ENCODE results near the gene FBLN5. TPM values are rescaled to one million over a fixed set of nuclear protein-coding genes. Genes with fewer than 3 reads are reported as not detected.

The FBLN5 gene
- polyA plus RNA-seq, 1 of the 3 experiments (the other 2 are of a cell fraction): 39.8 TPM

GRCh38 chr14:91904483-91904882 is 43.0 kb downstream of the FBLN5 start:
- ChIA-PET POLR2A (no interaction called here), CTCF (no interaction called here)
- no peaks in the 10 kb centered on the region for H3K27me3 ChIP-seq (ENCODE audit: insufficient read depth)
- peaks cover 7% of the 10 kb centered on the region in 2 experiments for H3K36me3 ChIP-seq (replicated peaks in 1 of 2; ENCODE audit: control insufficient read depth in 1 of 2, insufficient read depth in 2 of 2, low read length in 1 of 2)
- H3K4me1 ChIP-seq (ENCODE audit: control insufficient read depth in 1 of 2, insufficient read depth in 2 of 2, low read depth in 1 of 2, low read length in 1 of 2): no peaks in the 10 kb centered on the region
- H3F3A ChIP-seq (replicated peaks; ENCODE audit: insufficient read depth): no peaks in the 10 kb centered on the region
- H3K4me3 ChIP-seq (ENCODE audit: low read depth in 2 of 2, low read length in 1 of 2): no peak overlapping the region
- H3K27ac ChIP-seq (ENCODE audit: low read depth in 2 of 2, low read length in 1 of 2): no peak overlapping the region
- no peak for TF ChIP-seq TEAD4 (IDR thresholded peaks at IDR 0.05; ENCODE audit: borderline replicate concordance, insufficient read depth)
- no peak for TF ChIP-seq REST (IDR thresholded peaks at IDR 0.05; ENCODE audit: low read depth, low read length)
- no peak for TF ChIP-seq RCOR1 (IDR thresholded peaks at IDR 0.05; ENCODE audit: low read length)
- no peak for TF ChIP-seq CTCF (IDR thresholded peaks at IDR 0.05)
- TF ChIP-seq GABPA (IDR thresholded peaks at IDR 0.05; ENCODE audit: low read depth): no peak
- TF ChIP-seq NFIC (IDR thresholded peaks at IDR 0.05; ENCODE audit: borderline replicate concordance): no peak
- no peak for TF ChIP-seq RFX5 (IDR thresholded peaks at IDR 0.05; ENCODE audit: low read length)
- no peak for TF ChIP-seq TAF1 (IDR thresholded peaks at IDR 0.05; ENCODE audit: borderline replicate concordance, low read depth, low read length)
- TF ChIP-seq MXI1 (IDR thresholded peaks at IDR 0.05; ENCODE audit: low read depth, low read length): no peak
- TF ChIP-seq TCF12 (IDR thresholded peaks at IDR 0.05): no peak
- no peak for TF ChIP-seq EP300 (IDR thresholded peaks at IDR 0.05; ENCODE audit: borderline replicate concordance in 1 of 2, low read depth in 1 of 2, low read length in 1 of 2)
- no peak for TF ChIP-seq EZH2phosphoT487 (IDR thresholded peaks at IDR 0.05; ENCODE audit: borderline replicate concordance, low read depth)
- H3K9me2 ChIP-seq: no peaks in the 10 kb centered on the region
- H3K79me2 ChIP-seq (ENCODE audit: insufficient read depth): peaks cover 4% of the 10 kb centered on the region; the same call in 1 of the 2 replicates
- DNase-seq: no peak
- no peaks in the 10 kb centered on the region for H4K20me1 ChIP-seq (ENCODE audit: insufficient read depth)
- no peak overlapping the region for H3K4me2 ChIP-seq
- H3K9me3 ChIP-seq: no peaks in the 10 kb centered on the region
- WGBS (ENCODE audit: low lambda C conversion rate): 64% methylated on average over 6 of the region's 8 CpGs
- no peak overlapping the region for H2AFZ ChIP-seq (ENCODE audit: low read depth)
- H3K9ac ChIP-seq: no peak overlapping the region

- 51% methylated on average over 2 of the region's 2 CpGs for WGBS (ENCODE audit: low lambda C conversion rate)
- ChIA-PET POLR2A (no interaction called here), CTCF (no interaction called here)
- Histone ChIP-seq H2AFZ (ENCODE audit: low read depth) (no peak overlapping the region), H3K9ac (no peak overlapping the region), H3K79me2 (ENCODE audit: insufficient read depth) (peaks cover 8% of the 10 kb centered on the region; the same call in 1 of the 2 replicates), H3K4me3 (ENCODE audit: low read depth in 2 of 2, low read length in 1 of 2) (no peak overlapping the region), H3K36me3 (replicated peaks in 1 of 2; ENCODE audit: control insufficient read depth in 1 of 2, insufficient read depth in 2 of 2, low read length in 1 of 2) (peaks cover 3% of the 10 kb centered on the region in 2 experiments), H3K27ac (ENCODE audit: low read depth in 2 of 2, low read length in 1 of 2) (no peak overlapping the region), H3K27me3 (ENCODE audit: insufficient read depth) (no peaks in the 10 kb centered on the region), H3K9me3 (no peaks in the 10 kb centered on the region), H3K9me2 (no peaks in the 10 kb centered on the region), H3K4me2 (no peak overlapping the region), H3F3A (replicated peaks; ENCODE audit: insufficient read depth) (no peaks in the 10 kb centered on the region), H4K20me1 (ENCODE audit: insufficient read depth) (0 out of 2 replicates have a peak, but pooled peaks cover 4% of the 10 kb centered on the region), H3K4me1 (ENCODE audit: control insufficient read depth in 1 of 2, insufficient read depth in 2 of 2, low read depth in 1 of 2, low read length in 1 of 2) (no peaks in the 10 kb centered on the region)
- DNase-seq: no peak
- TF ChIP-seq CTCF (IDR thresholded peaks at IDR 0.05) (no peak), YY1 (IDR thresholded peaks at IDR 0.05; ENCODE audit: low read depth) (no peak), RAD21 (IDR thresholded peaks at IDR 0.05; ENCODE audit: low read length) (no peak), EP300 (IDR thresholded peaks at IDR 0.05; ENCODE audit: borderline replicate concordance in 1 of 2, low read depth in 1 of 2, low read length in 1 of 2) (no peak), SIN3A (IDR thresholded peaks at IDR 0.05; ENCODE audit: borderline replicate concordance, low read depth, low read length) (no peak)
Measured at GRCh38 chr14:91903070-91903469, 44.4 kb downstream of the FBLN5 start.
